GM21390 (cell line): ENCODE measurements around the gene MNT.

ENCODE experiments used
- ATAC-seq: cut with Tn5 transposase; IDR thresholded peaks from one replicate; pipeline ENCODE4 v1.9.1; 2021; ENCODE audit not compliant: unreplicated experiment

The MNT gene

GRCh38 chr17:2364763-2365116, 36.1 kb downstream of the MNT start:
- ATAC-seq, result no peak

DNA sequence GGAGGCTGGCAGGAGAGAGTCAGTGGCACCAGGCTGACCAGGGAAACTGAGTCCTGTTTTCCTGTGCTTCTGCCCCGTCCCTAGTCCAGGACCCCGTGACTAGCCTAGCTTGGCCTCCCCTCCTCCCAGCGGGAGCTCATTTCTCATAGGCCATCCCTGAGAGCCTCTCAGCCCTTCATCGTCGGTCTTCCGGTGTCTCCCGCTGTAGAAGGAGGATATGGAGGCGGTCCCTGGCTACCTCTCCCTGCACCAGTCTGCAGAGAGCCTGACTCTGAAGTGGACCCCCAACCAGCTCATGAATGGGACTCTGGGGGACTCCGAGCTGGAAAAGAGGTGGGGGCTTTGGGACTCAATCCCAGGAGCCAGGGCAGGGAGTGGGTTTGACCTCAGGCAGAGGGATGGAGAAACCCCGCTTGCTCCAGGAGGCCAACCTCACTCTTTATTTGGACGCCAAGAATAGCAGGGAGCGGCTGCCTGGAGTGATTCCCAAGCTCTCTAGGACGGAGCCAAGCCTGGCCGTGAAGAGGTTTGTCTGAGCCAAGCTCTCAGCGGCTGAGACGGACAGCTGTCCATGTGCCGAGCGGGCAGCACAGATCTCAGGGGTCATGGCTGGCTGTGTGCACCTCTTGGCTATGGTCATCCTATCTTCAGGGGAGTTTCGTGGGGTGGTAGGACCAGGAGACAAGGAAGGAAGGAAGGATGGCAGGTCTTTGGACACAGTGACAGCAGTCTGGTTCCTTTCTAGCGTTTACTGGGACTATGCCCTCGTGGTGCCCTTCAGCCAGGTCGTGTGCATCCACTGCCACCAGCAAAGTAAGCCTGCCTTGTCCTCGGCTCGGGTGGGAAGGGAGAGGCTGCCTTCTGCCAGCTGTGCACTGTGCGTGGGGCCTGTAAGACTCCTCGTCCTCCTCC, 36.8 kb downstream of the MNT start:
- ATAC-seq, result no peak

DNA sequence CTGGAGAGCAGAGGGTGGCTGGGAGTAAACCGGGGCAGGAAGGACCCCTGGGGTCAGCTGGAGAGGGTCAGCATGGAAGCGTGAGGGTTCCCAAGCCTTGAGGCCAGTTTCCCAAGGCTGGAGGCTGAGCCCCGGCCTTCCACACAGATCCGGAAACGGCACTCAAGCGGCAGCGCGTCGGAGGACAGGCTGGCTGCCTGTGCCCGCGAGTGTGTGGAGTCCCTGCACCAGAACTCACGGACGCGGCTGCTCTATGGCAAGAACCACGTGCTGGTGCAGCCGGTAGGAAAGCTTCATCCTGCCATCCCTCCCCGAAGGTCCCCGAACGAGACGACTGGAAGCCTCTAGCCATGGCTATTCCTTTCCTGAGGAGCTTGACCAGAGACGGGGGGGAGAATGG, 37.5 kb downstream of the MNT start:
- no peak for ATAC-seq

- no peak for ATAC-seq
Measured at GRCh38 chr17:2362881-2363280, 38.0 kb downstream of the MNT start.

GRCh38 chr17:2362416-2362815, 38.4 kb downstream of the MNT start:
- ATAC-seq, result no peak

DNA sequence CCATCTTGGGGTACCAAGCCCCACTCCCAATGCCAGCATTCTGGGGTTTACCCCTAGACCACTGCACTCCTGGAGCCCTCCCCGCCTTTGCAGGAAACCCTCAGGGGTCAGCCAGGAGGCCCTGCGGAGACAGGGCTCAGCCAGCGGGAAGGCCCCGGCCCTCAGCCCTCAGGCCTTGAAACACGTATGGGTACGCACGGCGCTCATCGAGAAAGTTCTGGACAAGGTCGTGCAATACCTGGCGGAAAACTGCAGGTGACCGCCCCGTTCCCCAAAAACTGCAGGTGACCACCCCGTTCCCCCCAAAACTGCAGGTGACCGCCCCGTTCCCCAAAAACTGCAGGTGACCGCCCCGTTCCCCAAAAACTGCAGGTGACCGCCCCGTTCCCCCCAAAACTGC, 38.8 kb downstream of the MNT start:
- no peak for ATAC-seq

- no peak for ATAC-seq
Measured at GRCh38 chr17:2361010-2361760, 39.7 kb downstream of the MNT start.

DNA sequence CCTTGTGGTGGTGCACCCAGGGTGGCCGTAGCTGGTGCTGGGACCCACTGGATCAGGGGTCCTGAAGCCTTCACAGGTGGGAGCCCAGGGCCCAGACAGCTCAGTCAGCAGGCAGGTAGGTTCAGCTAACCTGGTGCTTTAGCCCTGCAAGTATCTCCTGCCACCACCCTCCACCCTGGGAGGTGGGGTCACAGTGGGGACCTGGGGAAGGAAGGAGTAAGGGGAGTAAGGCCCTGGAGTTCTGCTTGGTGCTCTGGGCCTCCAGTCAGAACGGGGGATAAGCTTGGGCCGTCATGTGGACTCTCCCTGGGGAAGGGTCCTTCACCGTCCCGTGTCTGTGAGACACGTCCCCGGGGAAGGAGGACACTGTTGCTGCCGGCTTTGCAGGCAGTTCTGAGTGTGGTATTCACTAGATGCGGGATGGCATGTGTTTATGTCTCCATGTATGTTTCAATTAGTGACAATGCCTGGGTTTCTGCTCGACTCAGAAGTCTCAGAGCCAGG, 42.9 kb downstream of the MNT start:
- no peak for ATAC-seq

- no peak for ATAC-seq
Measured at GRCh38 chr17:2357237-2357636, 43.6 kb downstream of the MNT start.

GRCh38 chr17:2354311-2354710, 46.5 kb downstream of the MNT start:
- ATAC-seq, result no peak

DNA sequence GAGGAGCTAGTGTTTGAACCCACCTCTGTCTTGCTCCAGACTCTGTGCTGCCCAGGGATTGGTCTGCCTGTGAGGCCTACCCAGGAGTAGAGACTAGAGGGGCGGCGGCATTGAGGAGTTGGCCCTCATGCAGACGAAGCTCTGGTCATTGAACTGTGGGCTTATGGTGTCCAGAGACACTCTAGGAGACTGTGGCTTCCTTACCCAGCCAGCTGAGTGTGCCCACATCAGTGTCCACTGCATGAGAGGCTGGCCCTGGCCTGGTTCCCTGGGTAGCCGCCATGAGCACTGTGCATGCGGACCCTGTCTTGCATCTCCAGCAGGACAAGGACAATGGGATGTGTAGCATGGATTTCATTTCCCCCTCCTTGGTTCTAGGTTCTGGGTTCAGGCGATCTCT, 49.6 kb downstream of the MNT start:
- no peak for ATAC-seq

DNA sequence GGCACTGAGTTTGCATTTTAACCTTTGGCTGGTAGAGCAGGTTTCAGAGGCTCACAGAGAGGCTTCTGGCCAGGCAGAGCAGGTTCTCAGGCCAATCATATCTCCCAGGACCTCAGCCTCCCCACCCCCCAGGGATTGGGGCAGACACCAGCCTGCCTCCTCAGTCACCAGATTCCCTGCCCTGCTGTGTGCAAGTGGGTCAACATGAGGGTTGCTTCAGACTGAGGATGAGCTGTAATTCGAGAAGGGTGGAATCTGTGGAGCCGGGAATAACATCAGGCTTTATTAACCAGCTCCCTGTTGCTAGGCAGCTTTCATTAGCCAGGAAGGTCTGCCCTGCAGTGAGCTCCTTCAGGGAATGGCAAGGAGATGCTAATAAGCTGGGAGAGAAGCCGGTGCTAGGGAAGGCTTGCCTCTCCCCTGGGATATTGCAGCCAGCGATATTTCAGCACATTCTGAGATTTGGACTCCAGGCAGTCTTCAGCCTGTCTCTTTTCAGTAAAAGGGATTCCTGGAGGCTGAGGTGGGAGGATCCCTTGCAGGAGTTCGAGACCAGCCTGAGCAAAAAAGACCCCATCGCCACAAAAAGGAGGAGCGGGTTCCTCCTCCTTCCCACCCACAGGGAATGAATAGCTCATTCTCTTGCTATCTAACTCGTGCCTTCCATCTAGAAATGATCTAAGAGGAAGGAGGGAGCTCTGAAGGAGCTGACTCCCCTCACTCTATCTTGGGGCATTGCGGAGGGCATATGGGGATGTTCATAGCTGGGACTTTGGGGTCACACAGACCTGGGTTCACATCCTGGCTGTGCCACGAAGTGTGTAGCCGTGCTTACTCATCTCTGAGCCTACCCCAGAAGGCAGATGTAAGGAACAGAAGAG, 52.8 kb downstream of the MNT start:
- ATAC-seq, result no peak

GRCh38 chr17:2346475-2346874, 54.4 kb downstream of the MNT start:
- no peak for ATAC-seq

- no peak for ATAC-seq
Measured at GRCh38 chr17:2344528-2344927, 56.3 kb downstream of the MNT start.

DNA sequence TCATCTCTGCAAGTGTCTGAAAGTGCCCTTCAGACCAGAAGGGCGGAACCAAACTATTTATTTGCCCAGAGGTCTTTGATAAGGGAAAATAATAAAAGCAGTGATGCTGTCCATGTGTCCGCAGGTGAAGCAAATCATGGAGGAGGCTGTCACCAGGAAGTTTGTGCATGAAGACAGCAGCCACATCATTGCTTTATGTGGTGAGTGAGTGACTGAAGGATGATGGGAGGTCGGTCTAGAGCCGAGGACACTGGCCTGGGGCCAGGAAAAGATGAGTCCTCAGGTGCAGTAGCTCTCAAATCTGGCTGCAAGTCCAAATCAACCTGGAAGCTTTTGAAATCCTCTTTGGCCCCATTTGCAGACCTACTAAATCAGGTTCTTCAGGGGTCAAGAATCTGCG, 57.4 kb downstream of the MNT start:
- no peak for ATAC-seq

DNA sequence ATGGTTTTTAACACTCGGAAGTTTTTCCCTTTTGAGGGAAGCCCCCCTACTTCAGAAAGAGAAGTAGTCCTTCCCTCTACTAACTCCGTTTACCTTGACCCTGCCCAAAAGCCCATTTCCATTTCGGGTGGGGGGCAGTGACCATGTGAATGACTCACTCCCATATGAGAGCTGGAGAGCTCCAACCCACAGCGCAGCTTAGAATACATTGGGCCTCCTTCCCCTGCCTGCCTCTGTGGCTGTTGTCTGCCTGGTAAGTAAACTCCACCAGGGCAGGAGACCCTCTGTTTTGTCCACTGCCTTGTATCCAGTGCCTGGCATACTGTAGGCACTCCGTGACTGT, 62.6 kb downstream of the MNT start:
- no peak for ATAC-seq

- ATAC-seq, result no peak
Measured at GRCh38 chr17:2337544-2338314, 63.1 kb downstream of the MNT start.

DNA sequence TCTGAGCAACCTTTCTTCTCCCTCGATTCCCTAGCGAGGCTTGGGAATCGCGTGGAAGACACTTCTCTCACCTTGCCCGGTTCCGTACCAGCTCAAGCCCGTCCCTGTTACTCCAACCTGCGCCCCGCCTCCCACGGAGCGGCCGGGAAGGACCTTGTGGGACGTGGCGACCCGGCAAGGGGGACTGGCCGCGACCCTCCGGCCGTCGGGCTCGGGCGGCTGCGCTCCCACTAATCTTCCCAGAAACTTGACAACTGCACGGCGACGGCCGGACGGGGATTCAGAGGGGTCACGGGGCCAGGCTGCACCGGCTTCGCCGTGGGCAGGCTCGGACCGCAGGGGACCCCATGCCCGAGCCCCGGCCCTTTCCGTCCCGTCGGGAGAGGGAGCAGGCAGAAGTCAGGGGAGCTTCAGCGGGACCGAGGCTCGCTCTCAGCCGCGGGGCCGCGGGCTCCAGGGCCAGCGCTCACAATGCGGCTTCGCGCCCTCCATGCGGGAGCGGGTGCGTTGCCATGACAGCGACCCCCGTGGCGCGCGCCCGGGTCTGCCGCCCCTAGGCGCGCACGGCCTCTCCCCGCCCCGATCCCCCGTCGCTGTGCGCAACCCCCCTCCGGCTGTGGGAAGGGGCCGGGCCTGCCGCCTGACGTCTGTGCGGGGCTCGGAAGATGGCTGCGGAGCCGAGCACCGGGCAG, 63.9 kb downstream of the MNT start, which contains the start of gene SGSM2:
Gene SGSM2, plus strand, starts transcription at position 650 of the 692 bp plus-strand sequence. CDS start 188 bp downstream, outside the sequence.
- ATAC-seq, result no peak

DNA sequence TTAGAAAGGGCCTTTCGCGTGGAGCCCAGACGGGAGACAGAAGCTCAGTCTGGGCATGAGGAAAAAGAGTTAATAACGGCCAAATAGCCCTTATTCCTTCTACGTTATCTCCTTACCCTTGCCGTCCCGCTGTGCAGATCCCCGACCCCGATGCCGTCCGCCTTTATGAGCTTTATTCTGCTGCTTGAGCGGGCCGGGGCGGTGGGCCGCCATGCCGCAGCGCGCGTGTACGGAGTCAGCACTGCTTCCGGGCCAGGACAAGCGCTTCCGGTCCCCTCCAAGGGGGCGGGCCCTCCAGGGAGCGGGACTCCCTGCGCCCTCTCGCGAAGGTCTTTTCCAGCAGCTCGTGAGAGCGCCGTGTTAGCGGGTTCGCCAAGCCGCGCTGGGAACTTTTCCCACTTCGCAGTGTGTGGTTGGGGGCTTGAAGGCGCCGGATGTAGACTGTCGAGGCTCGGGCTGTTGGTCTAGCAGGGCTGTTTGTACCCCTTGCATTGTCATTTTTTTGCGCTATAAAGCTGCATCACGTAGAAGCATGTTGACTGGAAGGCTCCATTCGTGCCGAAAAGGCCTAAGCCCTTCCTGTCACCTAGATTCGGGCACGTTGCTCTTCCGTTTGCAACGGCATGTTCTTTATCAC, 64.5 kb downstream of the MNT start, which contains the start of gene TSR1:
Gene TSR1, minus strand, starts transcription at position 243 of the 637 bp plus-strand sequence. Its CDS starts 30 bp downstream, at position 213.
- ATAC-seq, result peak; percentile 86
